ENCODE data around the gene SPRY4.
"Not testable (repeated sequence)": the region's sequence is repeated elsewhere in the genome, so short reads cannot be mapped to it uniquely, and the experiment has no call there.

Gene SPRY4

DNA sequence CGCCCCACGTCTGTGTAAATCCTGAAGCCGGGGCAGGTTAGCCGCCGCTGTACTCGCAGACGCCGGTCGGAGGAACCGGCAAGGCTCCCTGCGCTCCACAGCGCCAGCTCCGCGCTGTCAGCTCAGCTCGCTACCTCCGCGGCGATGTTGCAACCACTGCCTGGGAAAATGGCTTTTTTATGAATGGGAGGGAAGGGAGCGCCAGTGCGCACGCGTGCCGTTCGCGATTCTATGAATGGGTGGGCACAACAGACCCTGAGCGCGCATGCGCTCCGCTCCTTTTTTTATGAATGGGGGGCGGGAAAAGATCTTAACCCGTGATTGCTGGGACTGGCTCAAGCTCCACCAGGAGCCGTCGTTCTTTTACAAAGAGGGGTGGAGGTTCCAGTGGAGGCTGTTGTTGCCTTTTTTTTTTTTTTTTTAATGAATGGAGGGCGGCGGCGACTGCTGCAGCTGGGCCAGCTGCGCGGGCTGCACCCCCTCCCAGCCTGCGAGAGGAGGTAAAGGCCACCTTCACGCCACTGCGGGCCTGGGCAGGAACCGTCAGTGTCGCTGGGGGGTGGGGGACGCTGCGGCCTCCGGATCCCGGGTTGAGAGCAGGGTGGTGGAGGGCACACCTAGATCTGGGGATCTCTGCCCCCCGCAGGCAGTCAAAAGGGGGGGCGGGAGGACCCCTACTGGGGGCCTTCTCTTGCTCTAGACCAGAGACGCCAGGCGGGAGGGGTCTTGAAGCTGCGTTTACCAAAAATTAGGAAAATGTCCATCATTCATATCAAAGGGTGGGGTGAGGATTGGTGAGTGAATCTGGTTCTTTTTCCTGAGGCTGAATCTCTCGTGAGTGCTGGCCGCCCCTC lies at the start of gene SPRY4:
TSS of gene SPRY4 (minus strand) at position 151 of the 854 bp plus-strand sequence. CDS start 9,913 bp downstream, outside the sequence.
- peak; percentile 91 for DNase-seq

- DNase-seq: no peak
These were observed 43.7 kb upstream of the SPRY4 start for GRCh38 chr5:142368529-142368928.

DNA sequence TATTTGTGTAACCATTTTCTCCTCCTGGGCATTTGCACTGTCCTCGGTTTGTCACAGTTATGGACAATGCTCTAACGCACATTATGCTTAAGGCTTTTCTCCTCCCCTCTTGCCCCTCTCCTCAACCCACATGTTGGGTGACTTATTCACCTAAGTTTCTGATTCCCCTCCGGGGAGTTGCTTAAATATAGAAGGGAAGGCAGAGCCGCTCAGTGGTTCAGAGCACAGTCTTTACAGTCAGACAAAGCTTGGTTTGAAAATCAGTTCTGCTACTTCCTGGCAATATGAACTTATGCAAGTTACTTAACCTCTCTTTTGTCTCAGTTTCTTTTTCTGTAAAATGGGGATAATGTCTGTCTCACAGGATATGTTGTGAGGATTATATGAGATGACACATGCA lies 41.2 kb upstream of the SPRY4 start:
- no peak for DNase-seq

DNA sequence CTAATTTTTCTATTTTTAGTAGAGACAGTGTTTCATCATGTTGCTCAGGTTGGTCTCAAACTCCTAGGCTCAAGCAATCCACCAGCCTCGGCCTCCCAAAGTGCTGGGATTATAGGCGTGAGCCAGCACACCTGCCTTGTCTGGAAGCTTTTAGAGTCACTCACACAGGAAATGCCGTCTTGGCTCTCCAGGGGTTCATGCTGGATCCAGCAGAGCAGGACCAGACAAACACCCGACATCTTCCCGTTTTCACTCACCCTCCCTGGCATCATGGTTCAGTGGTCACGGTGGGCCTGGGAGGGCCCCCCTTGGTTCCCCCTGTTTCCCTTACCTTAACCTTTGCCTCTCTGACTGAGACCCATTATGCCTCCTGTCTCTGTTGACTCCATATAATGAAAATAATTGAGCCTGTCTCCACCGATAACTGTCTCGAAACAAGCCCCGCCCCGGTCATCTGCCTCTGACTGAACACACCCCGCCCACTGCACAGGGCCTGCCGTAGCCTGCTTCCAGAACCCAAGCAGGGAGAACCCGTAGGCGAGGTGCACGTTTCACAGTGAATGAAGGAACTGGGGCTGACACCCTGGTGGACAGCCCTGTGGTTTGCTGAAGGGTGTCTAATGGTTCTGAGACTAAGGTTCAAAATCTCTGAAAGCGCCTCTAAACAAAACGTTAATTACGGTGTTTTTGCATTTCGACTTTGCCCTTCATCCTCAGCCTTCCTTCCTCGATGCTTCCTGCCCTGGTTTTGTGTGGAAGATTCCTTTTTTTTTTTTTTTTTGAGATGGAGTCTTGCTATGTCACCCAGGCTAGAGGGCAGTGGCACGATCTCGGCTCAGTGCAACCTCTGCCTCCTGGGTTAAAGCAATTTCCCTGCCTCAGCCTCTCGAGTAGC lies 39.7 kb upstream of the SPRY4 start:
- DNase-seq: no peak

DNA sequence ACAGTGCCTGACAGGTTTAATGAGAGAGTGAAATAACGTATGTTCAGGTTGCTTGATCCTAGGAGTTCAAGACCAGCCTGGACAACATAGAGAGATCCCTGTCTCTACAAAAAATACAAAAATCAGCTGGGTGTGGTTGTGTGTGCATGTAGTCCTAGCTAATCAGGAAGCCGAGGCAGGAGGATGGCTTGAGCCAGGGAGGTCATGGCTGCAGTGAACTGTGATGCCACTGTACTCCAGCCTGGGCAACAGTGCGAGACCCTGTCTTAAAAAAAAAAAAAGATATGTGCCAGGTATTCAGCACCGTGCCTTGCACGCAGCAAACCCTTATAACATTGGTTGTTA lies 38.8 kb upstream of the SPRY4 start:
- no peak for DNase-seq

GRCh38 chr5:142362193-142362592 lies 37.4 kb upstream of the SPRY4 start:
- not testable (repeated sequence) for DNase-seq

DNA sequence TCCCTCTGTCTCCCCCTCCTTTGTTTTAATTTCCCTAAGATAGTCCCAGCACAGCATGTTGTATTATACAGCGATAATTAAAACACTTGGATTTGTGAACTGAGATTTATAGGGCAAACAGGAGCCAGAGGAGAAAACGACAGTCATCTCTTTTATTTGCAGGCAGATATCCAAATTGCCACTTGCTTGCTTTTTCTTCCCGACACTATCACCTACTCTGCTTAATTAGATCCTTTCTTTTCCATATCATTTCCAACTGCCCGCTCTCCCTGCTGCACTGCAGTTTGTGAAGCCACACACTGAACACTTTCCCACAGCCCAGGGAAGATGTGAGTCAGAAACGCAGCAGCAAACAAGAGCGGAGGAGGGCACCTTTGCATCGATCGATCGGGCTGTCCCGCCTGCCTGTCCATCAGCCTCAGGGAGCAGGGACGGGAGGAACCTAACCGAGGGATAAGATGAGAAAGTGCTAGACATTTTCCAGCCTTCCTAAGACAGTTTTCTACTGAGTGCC lies 35.8 kb upstream of the SPRY4 start:
- no peak for DNase-seq

DNA sequence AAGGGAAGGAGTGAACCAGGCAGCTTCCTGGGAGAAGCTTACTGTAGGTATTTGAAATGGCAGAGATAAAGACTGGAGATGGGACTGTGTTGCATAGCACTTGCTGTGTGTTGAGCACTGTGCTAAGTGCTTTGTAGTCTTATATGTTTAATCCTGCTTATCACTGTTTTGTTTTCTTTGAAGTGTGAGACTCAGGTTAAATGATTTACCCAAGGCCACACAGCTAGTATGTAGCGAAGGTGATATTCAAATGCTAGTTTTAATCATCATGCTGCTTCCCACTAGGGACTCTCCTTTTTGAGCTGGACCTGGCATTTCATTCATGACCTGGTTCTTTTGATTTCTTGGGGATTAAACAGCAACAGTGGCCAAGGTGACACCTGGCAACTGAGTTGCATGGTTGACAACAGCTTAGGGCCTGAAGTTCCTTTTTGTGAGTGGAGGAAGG lies 35.3 kb upstream of the SPRY4 start:
- DNase-seq: no peak

DNA sequence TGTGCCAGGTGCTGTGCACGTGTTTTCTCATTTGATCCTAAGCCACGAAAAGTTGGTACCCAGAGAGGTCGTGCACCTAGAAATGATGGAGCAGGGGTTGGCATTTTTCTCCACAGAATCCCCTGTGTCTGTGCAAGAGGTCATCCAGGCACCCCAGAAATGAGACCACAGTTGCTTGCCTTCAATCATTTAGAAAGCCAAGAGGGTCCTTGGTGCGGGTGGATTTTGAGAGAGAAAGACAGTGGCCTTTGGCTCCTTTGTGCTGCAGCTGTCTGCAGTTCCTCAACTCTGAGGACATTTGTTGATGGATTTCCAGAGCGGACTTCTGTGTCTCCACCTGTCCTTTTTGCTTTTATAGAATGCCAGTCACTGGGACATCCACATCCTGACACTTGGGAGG lies 33.8 kb upstream of the SPRY4 start:
- DNase-seq: no peak

DNA sequence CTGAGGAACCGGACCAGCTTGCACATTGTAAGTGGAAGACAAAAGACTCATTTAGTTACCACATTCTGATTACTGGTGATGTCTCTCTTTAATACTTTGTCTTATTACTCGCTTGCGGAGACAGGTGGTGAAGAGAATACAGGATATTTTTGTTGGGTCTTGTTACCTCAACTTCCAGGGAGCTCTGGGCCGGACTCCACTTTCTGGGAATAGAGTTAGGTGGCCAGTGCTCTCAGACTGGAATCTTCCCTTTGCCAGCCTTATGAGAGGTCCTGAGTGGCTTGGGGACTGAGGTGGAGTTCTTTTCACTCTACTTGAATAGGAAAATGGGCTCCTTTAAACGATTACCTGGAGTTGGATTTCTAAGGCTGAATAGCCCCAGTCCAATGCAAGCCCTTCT lies 33.3 kb upstream of the SPRY4 start:
- no peak for DNase-seq

- DNase-seq: no peak
These were observed 32.8 kb upstream of the SPRY4 start for GRCh38 chr5:142357469-142358090.

DNA sequence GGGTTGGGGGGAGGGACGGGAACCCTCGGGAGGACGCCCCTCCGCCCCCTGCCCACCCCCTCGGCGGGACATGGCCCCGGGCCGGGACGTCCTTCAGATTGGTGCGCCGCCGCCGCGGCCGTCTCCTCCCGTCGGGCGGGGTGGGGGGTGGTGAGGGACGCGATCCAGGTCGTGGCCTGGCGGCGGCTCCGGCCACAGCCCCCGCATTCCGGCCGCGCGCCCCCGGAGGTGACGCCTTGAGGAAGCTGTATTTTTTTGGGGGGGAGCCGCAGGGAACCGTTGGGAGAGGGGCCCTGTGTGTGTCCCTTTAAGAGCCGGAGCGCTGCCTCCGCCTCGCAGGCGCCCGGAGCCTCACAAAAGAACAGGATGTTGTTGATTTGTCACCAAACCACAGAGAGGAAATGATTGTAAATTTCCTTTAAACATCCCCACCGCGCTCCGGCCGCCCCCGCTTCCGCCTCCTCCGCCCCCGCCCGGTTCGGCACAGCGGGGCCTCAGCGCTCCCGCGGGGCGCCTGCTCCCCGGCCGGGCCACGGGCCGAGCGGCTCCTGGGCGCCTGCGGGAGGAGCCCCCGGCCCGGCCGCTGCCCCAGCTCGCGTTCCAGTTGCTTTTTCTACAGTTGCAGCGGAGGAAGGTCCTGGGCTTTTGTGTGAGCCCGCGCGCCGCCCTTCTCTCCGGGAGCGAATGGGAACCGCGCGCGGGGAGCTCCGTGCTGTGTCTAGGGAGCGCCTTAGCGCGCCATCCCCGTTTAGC lies 32.1 kb upstream of the SPRY4 start:
- peak; percentile 45 for DNase-seq

DNA sequence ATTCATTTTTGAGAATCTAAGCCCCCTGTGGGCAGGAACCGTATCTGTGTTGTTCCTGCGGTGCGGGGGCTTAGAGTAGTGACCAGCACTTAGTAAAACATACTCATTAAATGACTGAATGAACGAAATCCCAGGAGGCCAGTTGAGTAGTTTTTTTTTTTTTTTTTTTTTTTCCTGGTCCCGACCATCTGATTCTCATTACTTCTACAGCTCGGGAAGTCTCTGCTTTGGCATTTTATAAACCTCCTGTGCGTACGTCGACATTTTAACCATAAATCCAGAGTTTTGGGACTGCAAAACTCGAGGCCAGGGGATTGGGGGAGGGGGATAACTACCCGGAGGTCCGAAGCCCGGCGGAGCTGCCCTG lies 31.5 kb upstream of the SPRY4 start:
- no peak for DNase-seq

GRCh38 chr5:142353071-142353472 lies 28.3 kb upstream of the SPRY4 start:
- DNase-seq: no peak

DNA sequence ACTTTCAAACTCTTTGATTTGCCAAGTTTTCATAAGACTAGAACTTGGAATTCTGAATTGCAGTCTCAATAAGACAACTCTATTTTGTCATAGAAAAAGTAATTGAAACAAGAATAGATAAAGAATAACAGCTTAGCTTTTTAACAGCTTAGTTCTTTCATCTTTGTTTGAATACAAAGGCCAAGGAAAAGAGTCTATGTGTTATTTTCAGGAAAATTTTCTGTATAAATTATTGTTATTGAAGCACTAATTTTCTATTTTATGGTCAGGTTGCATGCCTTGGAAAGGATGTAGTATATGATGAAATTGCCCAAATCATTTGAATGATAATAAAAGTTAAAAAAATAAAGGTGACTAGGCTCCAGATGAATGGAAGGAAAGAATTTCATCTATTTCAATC lies 25.2 kb upstream of the SPRY4 start:
- DNase-seq: no peak

GRCh38 chr5:142346706-142347105 lies 21.9 kb upstream of the SPRY4 start:
- DNase-seq: no peak

GRCh38 chr5:142344915-142345314 lies 20.1 kb upstream of the SPRY4 start:
- not testable (repeated sequence) for DNase-seq

- DNase-seq: no peak
These were observed 18.7 kb upstream of the SPRY4 start for GRCh38 chr5:142343531-142343930.

GRCh38 chr5:142342128-142342981 lies 17.5 kb upstream of the SPRY4 start:
- DNase-seq: no peak

- no peak for DNase-seq
These were observed 15.0 kb upstream of the SPRY4 start for GRCh38 chr5:142339781-142340180.

- no peak for DNase-seq
These were observed 9.7 kb upstream of the SPRY4 start for GRCh38 chr5:142334538-142334937.

DNA sequence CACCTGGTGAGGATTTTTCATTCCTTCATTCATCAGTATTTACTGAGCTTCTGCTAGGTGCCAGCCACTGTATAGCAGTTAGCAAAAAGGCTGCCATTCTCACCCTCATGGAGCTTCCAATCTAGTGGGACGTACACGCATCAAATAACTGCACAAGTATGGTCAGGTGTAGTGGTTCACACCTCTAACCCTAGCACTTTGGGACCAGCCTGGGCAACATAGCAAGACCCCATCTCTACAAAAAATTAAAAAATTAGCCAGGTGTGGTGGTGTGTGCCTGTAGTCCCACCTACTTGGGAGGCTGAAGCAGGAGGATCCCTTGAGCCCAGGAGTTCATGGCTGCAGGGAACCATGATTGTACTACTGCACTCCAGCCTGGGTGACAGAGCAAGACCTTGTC lies 8.9 kb upstream of the SPRY4 start:
- DNase-seq: not testable (repeated sequence)
